GM21447 (cell line): Measurements from ENCODE around the gene ACAT1.
"Not testable (repeated sequence)": the region's sequence is repeated elsewhere in the genome, so short reads cannot be mapped to it uniquely, and the experiment has no call there.

Experiments used
- ATAC-seq: cut with Tn5 transposase; IDR thresholded peaks from one replicate; pipeline ENCODE4 v1.9.1; 2021; ENCODE audit not compliant: unreplicated experiment

ACAT1 gene

DNA sequence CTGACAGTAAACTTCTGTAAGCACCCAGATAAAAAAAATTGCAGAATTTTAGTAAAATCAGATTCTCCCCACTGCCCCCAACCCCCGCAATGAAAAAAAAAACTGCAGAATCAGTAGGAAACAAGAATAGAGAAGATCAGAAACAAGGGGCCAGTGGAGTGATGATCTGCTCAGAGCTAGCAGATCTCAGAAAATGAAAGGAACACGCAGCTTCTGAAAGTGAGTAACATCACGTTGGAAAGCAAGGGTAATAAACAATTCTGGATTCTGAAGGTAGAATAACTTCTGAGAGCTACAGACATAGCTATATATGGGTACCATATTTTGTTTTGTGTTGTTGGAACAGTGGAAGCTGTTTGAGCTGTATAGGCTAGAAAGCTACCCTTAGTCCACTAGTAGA is 23.2 kb downstream of the ACAT1 start:
- no peak for ATAC-seq

DNA sequence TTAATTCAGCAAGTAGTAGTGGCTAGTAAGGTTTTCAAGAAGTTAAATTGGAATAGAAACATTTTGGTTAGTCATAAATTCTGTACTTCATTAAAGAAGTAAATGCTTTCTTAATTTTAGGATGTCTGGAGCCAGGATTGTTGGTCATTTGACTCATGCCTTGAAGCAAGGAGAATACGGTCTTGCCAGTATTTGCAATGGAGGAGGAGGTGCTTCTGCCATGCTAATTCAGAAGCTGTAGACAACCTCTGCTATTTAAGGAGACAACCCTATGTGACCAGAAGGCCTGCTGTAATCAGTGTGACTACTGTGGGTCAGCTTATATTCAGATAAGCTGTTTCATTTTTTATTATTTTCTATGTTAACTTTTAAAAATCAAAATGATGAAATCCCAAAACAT is 25.8 kb downstream of the ACAT1 start:
- ATAC-seq = no peak

DNA sequence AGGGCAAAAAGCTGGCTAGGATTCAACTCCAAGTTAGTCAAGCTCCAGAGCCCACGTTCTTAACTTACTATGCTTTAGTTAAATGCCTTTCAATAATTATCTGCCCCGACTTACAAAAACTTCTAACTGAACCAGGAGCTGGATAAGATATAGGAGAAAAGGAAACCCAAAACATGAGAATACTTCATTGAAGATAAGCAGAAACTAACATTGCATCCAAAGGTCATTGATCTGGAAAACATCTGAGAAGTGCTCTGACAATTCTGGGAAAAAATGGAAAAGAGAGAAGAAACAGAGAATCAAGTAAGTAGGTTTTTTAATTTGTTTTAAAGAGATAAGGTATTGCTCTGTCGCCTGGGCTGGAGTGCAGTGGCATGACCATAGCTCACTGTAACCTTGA is 27.2 kb downstream of the ACAT1 start:
- ATAC-seq = no peak

DNA sequence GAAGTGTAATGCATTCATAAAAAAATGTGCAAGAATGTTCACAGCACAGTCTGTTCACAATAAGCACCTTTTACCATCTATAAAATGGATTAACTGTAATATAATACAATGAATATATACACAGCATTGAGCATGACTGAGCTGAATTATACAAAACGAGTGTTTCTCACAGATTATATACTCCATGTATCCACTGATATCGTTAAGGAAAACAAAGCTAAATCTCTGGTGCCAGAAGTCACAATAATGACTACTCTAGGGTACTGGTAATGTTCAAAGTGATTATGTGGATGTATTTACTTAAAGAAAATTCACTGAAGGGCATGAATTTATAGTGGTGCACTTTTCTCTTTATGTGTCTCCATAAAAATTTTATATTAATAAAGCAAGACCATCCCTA is 33.2 kb downstream of the ACAT1 start:
- no peak for ATAC-seq

DNA sequence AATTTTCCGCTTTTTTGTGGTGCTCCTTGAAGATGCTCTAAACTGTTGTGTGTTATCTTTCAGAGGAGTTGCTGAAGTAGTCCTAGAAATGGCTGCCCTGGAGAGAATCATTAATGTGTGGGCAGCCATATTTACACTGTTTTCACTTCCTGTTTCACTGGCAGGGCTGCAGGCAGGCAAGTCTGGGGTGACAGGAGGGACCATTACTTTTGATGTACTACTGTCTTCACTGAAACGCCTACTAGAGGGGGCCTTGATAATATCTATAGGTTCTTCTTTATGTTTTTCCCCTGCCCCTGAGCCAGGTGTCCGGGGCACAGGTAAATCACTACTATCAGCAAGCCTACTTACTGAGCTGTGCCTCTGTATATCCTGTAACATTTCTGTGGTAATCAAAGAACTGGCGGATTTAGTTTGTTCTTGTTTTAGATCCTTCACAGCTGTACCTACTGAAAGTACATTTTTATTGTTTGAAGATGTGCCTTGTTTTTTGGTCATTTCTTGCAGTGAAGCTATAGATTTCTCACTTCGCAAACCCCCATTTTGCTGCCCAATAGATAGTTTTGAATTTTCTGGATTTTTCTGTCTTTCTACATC is 39.7 kb downstream of the ACAT1 start:
- peak; percentile 99 for ATAC-seq

DNA sequence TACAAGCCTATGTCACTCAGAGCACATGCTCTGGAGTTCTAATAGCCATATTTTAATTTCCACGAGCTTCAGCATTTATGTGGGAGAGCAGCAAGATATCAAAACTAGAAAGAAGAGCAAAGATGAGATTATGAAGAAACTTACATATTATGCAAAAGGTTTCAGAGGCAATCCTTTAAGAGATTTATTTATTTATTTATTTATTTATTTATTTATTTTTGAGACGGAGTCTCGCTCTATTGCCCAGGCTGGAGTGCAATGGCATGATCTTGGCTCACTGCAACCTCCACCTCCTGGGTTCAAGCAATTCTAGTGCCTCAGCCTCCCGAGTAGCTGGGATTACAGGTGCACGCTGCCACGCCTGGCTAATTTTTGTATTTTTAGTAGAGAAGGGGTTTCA is 41.5 kb downstream of the ACAT1 start:
- not testable (repeated sequence) for ATAC-seq

DNA sequence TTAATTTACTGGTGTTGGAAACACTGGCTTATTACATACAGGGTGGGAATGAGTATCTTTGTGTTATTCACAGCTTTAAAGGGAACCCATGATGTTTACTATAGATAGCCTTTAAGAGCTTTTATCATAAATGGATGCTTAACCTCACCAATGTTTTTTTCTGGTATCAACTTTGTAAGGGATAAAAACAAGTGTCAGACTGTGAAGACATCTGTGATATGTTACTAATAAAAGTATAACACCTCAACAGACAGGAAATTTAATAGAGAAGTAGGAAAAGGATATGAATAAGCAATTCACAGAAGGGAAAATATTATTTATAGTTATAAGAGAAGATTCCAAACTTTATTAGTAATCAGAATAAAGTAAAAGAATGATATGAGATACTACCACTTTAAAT is 46.3 kb downstream of the ACAT1 start:
- ATAC-seq = no peak

DNA sequence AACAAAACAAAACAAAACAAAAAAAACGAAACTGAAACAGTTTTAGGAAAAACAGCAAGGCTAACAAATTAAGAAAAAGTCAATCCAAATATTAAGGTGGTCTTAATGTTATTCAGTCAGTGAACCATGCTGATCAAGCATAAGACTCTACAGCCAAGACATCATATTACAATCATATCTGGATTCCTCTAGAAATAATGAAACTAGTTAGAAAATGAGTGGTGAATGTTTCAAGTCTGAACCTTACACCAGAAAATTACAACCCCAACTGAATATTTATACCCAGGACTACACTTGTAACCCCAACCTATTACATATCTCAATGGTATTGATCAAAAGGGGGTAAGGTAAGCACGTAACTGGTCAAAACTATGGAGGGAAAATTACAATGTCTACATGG is 48.8 kb downstream of the ACAT1 start:
- ATAC-seq = no peak

DNA sequence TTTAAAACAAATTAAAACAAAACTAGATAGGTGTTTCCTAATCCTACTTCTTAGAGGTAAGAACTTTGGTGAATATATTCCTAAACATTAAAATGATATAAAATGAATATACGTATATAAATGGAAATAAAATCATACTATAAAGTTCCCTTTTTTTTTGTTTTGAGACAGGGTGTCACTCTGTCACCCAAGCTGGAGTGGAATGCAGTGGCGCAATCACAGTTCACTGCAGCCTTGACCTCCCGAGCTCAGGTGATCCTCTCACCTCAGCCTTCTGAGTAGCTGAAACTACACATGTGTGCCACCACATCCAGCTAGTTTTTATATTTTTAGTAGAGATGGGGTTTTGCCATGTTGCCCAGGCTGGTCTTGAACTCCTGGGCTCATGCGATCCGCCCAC is 56.2 kb downstream of the ACAT1 start:
- no peak for ATAC-seq

DNA sequence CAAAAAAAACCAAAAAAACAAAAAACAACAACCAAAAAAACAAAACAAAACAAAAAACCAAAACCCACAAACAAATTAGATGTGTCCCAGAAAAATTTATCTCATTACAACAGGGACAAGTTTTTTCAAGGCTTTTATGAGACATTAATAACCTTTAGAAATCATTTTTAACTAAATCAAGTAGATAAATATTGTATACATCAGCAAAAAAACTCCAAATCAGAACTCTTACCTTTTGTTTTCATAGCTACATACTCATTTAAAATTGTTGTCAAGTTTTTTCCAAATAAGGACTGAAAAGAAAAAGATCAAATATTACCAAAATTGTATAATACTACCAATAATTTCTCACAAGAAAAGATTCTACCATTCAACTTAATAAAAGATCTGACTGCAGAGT is 72.4 kb downstream of the ACAT1 start:
- ATAC-seq = no peak

DNA sequence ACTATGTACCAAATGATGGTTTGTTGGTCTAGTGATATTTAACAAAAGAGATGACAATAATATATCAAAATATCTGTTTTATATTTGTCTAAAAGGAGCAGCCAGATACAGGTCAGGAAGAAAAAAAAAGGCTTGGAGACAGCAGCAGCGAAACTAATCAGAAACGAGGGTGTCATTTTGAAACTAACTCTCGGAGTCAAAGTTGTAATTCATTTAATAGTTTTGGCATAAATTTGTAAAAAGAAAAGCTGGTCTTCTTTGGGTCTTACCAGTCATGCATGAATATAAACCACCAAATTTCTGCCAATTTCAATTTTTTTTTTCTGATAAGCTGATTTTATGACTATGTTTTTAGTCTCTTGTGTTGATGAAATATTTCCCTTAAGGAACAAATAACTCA is 75.5 kb downstream of the ACAT1 start:
- no peak for ATAC-seq
